Mammary epithelial cell (primary cell): ENCODE measurements around the gene ZNF362.

Experiments used
- EZH2 ChIP-seq: IDR thresholded peaks from 2 replicates; pipeline ENCODE4 v1.6.1; 2012; ENCODE audit warnings: low read length, inconsistent platforms, borderline replicate concordance
- TF ChIP-seq, protein P1 (sequence below), 2 donors: IDR thresholded peaks in 1 of 2; conservative IDR thresholded peaks in 1 of 2; 2 replicates each; pipeline ENCODE4 v1.5.1; 2011 to 2012; ENCODE audit warnings: inconsistent platforms in 2 of 2, low read length in 2 of 2, mild to moderate bottlenecking in 2 of 2, control low read depth in 1 of 2, low read depth in 1 of 2; ENCODE audit not compliant: insufficient read depth in 1 of 2; ENCODE audit errors: extremely low read depth in 1 of 2

DNA sequence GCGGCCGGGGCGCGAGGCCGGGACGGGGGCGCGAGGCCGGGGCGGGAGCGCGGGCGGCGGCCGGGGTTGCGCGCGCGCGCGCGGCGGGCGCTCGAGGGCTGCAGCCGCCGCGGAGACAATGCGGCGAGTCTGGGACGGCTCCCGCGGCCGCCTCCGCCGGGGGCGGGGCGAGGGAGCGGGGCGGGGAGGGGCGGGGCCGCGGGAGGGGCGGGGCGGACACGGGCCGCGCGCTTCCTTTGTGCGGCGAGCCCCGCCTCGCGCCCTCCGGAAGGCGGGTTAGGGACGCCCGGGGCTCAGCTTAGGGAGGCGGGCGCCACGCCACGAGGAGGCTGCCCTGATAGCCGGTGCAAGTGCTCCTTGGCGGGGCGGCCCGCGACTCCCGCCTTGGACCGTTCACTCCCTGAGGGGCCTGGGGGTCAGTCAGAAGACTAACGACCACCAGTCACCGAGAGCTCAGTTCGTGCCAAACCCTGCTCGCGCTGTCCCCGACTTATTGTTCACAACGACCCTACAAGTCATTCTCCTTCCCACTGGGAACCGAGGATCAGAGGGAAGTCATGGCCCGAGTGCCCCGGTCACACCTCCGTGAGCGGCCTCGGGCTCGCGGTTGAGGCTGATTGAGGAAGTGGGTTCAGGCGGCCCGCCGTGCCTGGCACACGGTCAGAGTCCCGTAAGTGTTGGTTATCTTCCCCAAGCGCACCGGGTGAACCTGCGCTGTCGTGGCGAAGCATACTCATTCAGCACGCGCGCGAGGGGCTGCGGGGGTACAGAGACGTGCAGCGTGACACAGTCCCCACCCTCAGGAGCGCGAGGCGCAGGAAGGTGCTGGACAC is 93.7 kb downstream of the ZNF362 start:
- TF ChIP-seq, protein P1, sequence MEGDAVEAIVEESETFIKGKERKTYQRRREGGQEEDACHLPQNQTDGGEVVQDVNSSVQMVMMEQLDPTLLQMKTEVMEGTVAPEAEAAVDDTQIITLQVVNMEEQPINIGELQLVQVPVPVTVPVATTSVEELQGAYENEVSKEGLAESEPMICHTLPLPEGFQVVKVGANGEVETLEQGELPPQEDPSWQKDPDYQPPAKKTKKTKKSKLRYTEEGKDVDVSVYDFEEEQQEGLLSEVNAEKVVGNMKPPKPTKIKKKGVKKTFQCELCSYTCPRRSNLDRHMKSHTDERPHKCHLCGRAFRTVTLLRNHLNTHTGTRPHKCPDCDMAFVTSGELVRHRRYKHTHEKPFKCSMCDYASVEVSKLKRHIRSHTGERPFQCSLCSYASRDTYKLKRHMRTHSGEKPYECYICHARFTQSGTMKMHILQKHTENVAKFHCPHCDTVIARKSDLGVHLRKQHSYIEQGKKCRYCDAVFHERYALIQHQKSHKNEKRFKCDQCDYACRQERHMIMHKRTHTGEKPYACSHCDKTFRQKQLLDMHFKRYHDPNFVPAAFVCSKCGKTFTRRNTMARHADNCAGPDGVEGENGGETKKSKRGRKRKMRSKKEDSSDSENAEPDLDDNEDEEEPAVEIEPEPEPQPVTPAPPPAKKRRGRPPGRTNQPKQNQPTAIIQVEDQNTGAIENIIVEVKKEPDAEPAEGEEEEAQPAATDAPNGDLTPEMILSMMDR (conservative IDR thresholded peaks at IDR 0.05 in 1 of 2, IDR thresholded peaks at IDR 0.05 in 1 of 2; ENCODE audit: extremely low read depth in 1 of 2, insufficient read depth in 1 of 2, low read depth in 1 of 2, low read length in 2 of 2): no peak
- no peak for TF ChIP-seq EZH2
